Natural killer cell treated with Interleukin-12 subunit alpha and Interleukin-12 subunit beta and Interleukin-15 and Interleukin-18, amount 100 ng/mL, for 72 hours (primary cell): ENCODE measurements around the gene RIC1. TPM values are rescaled to one million over a fixed set of nuclear protein-coding genes. Genes with fewer than 3 reads are reported as not detected.
"Not testable (repeated sequence)": the region's sequence is repeated elsewhere in the genome, so short reads cannot be mapped to it uniquely, and the experiment has no call there.

Experiments
- ATAC-seq, 2 donors: fragments of 150-1000 bp; cut with Tn5 transposase in 1 of 2; sonication (Bioruptor Pico), chemical (Tn5 transposase) in 1 of 2; 2 replicates each; pipeline ENCODE4 v1.10.0; 2021
- DNase-seq: peaks from one replicate; pipeline ENCODE4 v3.0.0; 2022; ENCODE audit warnings: low spot score
- H3K27ac Mint-ChIP-seq, 2 donors: 1 replicate in 1 of 2; 2 replicates in 1 of 2; pipeline ENCODE4 v1.8.0; 2022; ENCODE audit warnings: mixed read lengths in 2 of 2, mild to moderate bottlenecking in 1 of 2, moderate library complexity in 1 of 2
- H3K27me3 Mint-ChIP-seq, 2 donors: 1 replicate in 1 of 2; 2 replicates in 1 of 2; pipeline ENCODE4 v1.8.0; 2022; ENCODE audit warnings: mixed read lengths in 2 of 2
- H3K36me3 Mint-ChIP-seq: one replicate; pipeline ENCODE4 v1.8.0; 2022; ENCODE audit warnings: mixed read lengths
- H3K4me1 Mint-ChIP-seq, 2 donors: 1 replicate in 1 of 2; 2 replicates in 1 of 2; pipeline ENCODE4 v1.8.0; 2022; ENCODE audit warnings: low read depth in 2 of 2, mixed read lengths in 2 of 2, mild to moderate bottlenecking in 1 of 2
- H3K4me3 Mint-ChIP-seq: one replicate; pipeline ENCODE4 v1.8.0; 2022; ENCODE audit warnings: mixed read lengths
- H3K9me3 Mint-ChIP-seq: 2 replicates; pipeline ENCODE4 v1.8.0; 2022; ENCODE audit warnings: mixed read lengths
- total RNA-seq, 2 donors: library from RNA; stranded (reverse); gene quantifications; one replicate each; pipeline ENCODE4 v1.2.3, GENCODE V29; 2022

Gene RIC1
- total RNA-seq, 2 donors from 2014 or later, result 25.4 to 36.1 TPM

GRCh38 chr9:5652821-5653220 lies 23.9 kb downstream of the RIC1 start:
- Mint-ChIP-seq H3K27me3 (no peaks in the 10 kb centered on the region), H3K27ac (no peak overlapping the region), H3K36me3 (peaks cover 48% of the 10 kb centered on the region), H3K4me3 (no peak overlapping the region), H3K9me3 (peaks cover 22% of the 10 kb centered on the region), H3K4me1 (peaks cover 34 to 35% of the 10 kb centered on the region in 2 donors)
- DNase-seq (no peak), ATAC-seq (no peak)

GRCh38 chr9:5662804-5663203 lies 33.9 kb downstream of the RIC1 start:
- DNase-seq, H3K4me3 Mint-ChIP-seq, H3K27ac Mint-ChIP-seq, H3K27me3 Mint-ChIP-seq, ATAC-seq: not testable (repeated sequence)
- peaks cover 42 to 49% of the 10 kb centered on the region in 2 donors for H3K4me1 Mint-ChIP-seq
- H3K36me3 Mint-ChIP-seq, result peaks cover 52% of the 10 kb centered on the region
- peaks cover 15% of the 10 kb centered on the region for H3K9me3 Mint-ChIP-seq

- H3K36me3 Mint-ChIP-seq, result peaks cover 48% of the 10 kb centered on the region
- H3K9me3 Mint-ChIP-seq, result peaks cover 15% of the 10 kb centered on the region
- DNase-seq (no peak), ATAC-seq (no peak)
- H3K27ac Mint-ChIP-seq, result no peak overlapping the region
- peaks cover 52 to 61% of the 10 kb centered on the region in 2 donors for H3K4me1 Mint-ChIP-seq
- no peak overlapping the region for H3K4me3 Mint-ChIP-seq
- H3K27me3 Mint-ChIP-seq, result no peaks in the 10 kb centered on the region
Measured at GRCh38 chr9:5665059-5665458, 36.2 kb downstream of the RIC1 start.

- DNase-seq (no peak), ATAC-seq (no peak)
- no peaks in the 10 kb centered on the region for H3K27me3 Mint-ChIP-seq
- H3K4me3 Mint-ChIP-seq, result no peak overlapping the region
- H3K4me1 Mint-ChIP-seq, result peaks cover 49 to 55% of the 10 kb centered on the region in 2 donors
- H3K9me3 Mint-ChIP-seq, result peaks cover 9% of the 10 kb centered on the region
- no peak overlapping the region for H3K27ac Mint-ChIP-seq
- peaks cover 27% of the 10 kb centered on the region for H3K36me3 Mint-ChIP-seq
Measured at GRCh38 chr9:5667391-5667790, 38.5 kb downstream of the RIC1 start.

DNA sequence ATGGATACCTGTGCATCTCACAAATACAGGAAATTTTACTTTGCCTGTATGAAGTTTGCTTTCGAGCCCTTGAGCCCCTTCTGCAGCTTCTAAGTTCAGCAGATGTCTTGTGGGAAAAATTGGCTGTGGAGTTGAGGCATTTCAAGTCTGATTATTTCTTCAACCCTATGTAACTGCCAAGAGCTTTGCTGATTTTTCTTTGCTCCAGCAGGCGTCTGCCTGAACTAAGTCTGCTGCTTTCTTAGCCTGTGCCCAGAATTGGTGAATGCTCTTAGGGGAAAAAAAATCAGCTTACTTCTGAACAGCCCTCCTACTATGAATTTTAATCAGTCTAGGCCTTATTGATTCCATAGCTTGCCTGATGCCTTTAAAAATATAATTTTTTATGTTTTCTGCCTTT lies 41.2 kb downstream of the RIC1 start:
- H3K4me3 Mint-ChIP-seq, result no peak overlapping the region
- no peak for ATAC-seq
- no peak for DNase-seq
- H3K27me3 Mint-ChIP-seq, result no peaks in the 10 kb centered on the region
- peaks cover 36% of the 10 kb centered on the region in 2 donors for H3K4me1 Mint-ChIP-seq
- H3K36me3 Mint-ChIP-seq, result peaks cover 6% of the 10 kb centered on the region
- no peaks in the 10 kb centered on the region for H3K9me3 Mint-ChIP-seq
- H3K27ac Mint-ChIP-seq, result no peak overlapping the region

DNA sequence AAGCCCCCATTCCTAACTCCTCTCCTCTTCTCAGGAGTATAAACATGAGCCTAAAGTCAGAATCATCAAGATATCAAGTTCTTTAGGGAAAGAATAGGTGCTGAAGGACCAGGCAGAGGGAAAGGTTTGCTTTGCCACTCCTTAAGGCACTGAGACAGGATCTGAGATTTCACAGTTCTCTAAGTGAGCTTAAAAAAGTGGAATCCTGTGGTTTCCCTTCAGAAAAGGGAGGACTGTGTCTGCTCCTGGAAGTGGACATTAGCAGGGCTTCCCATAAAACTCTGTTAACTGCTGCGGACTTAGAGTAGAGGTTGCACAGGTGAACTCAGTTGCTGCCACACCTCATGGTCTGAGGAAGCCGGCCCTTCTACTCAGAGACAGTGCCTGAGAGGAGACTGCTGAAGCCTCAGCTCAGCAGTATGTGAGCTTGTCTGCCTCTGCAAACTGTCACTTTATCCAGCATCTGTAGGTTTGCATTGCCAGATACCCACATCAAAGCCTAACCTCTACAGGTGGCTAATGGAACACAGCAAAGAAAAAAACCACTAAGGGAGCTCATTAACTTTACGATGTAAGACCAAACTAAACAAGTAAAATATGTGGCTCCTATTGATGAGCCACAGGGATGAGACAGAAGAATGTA lies 42.9 kb downstream of the RIC1 start:
- ATAC-seq (no peak), DNase-seq (no peak)
- Mint-ChIP-seq H3K27ac (no peak overlapping the region), H3K9me3 (no peaks in the 10 kb centered on the region), H3K27me3 (no peaks in the 10 kb centered on the region), H3K4me3 (no peak overlapping the region), H3K4me1 (peaks cover 21 to 24% of the 10 kb centered on the region in 2 donors), H3K36me3 (no peaks in the 10 kb centered on the region)

DNA sequence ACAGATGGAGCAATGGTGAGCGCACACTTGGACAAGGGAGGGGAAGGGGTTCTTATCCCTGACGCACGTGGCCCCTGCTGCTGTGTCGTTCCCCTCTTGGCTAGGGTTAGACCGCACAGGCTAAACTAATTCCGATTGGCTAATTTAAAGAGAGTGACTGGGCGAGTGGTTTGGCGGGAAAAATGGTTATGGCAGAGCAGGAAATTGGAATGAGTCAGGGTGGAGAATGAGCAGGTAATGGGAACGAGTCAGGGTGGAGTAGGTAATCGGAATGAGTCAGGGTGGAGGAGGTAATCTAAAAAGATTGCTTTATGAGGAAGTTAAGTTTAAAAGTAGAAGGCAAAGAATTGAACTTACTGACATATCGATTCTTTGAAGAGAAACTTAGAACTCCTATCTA lies 46.1 kb downstream of the RIC1 start:
- peaks cover 0 to 11% of the 10 kb centered on the region in 2 donors for H3K4me1 Mint-ChIP-seq
- not testable (repeated sequence) for DNase-seq, H3K36me3 Mint-ChIP-seq, ATAC-seq, H3K9me3 Mint-ChIP-seq, H3K27ac Mint-ChIP-seq, H3K4me3 Mint-ChIP-seq, H3K27me3 Mint-ChIP-seq

- H3K36me3 Mint-ChIP-seq, result peaks cover 15% of the 10 kb centered on the region
- peaks cover 17 to 30% of the 10 kb centered on the region in 2 donors for H3K4me1 Mint-ChIP-seq
- not testable (repeated sequence) for H3K27me3 Mint-ChIP-seq, H3K4me3 Mint-ChIP-seq, H3K27ac Mint-ChIP-seq, DNase-seq, H3K9me3 Mint-ChIP-seq, ATAC-seq
Measured at GRCh38 chr9:5683591-5683990, 54.7 kb downstream of the RIC1 start.

DNA sequence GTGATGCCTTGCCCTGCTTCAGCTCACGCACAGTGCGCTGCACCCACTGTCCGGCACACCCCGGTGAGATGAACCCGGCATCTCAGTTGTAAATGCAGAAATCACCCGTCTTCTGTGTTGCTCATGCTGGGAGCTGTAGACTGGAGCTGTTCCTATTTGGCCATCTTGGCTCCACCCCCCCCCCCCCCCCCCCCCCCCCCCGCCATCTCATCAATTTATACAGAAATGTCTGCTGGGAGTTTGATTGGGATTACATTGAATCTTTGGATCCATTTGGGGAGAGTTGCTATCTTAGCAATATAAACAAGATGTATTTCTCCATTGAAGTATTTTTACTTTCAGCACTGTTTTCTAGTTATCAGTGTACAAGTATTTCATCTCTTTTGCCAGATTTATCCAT lies 55.2 kb downstream of the RIC1 start:
- peaks cover 7% of the 10 kb centered on the region for H3K9me3 Mint-ChIP-seq
- no peaks in the 10 kb centered on the region for H3K27me3 Mint-ChIP-seq
- no peak overlapping the region for H3K27ac Mint-ChIP-seq
- H3K4me1 Mint-ChIP-seq, result peaks cover 17 to 30% of the 10 kb centered on the region in 2 donors
- no peak for ATAC-seq
- DNase-seq, result no peak
- peaks cover 15% of the 10 kb centered on the region for H3K36me3 Mint-ChIP-seq
- no peak overlapping the region for H3K4me3 Mint-ChIP-seq

- Mint-ChIP-seq H3K4me3 (no peak overlapping the region), H3K27ac (no peak overlapping the region), H3K9me3 (no peaks in the 10 kb centered on the region), H3K27me3 (no peaks in the 10 kb centered on the region), H3K36me3 (peaks cover 3% of the 10 kb centered on the region), H3K4me1 (peaks cover 6 to 12% of the 10 kb centered on the region in 2 donors)
- DNase-seq (no peak), ATAC-seq (no peak)
Measured at GRCh38 chr9:5688109-5688508, 59.2 kb downstream of the RIC1 start.

- H3K27ac Mint-ChIP-seq, result no peak overlapping the region
- no peaks in the 10 kb centered on the region for H3K27me3 Mint-ChIP-seq
- H3K9me3 Mint-ChIP-seq, result no peaks in the 10 kb centered on the region
- DNase-seq, result no peak
- no peak overlapping the region for H3K4me3 Mint-ChIP-seq
- H3K36me3 Mint-ChIP-seq, result no peaks in the 10 kb centered on the region
- ATAC-seq, result no peak
- H3K4me1 Mint-ChIP-seq, result peaks cover 6 to 9% of the 10 kb centered on the region in 2 donors
Measured at GRCh38 chr9:5690278-5690677, 61.4 kb downstream of the RIC1 start.

GRCh38 chr9:5695860-5696259 lies 67.0 kb downstream of the RIC1 start:
- Mint-ChIP-seq H3K27ac (no peak overlapping the region), H3K4me3 (no peak overlapping the region), H3K4me1 (peaks cover 8 to 10% of the 10 kb centered on the region in 2 donors), H3K27me3 (no peaks in the 10 kb centered on the region), H3K9me3 (no peaks in the 10 kb centered on the region), H3K36me3 (no peaks in the 10 kb centered on the region)
- no peak for DNase-seq
- ATAC-seq, result no peak

DNA sequence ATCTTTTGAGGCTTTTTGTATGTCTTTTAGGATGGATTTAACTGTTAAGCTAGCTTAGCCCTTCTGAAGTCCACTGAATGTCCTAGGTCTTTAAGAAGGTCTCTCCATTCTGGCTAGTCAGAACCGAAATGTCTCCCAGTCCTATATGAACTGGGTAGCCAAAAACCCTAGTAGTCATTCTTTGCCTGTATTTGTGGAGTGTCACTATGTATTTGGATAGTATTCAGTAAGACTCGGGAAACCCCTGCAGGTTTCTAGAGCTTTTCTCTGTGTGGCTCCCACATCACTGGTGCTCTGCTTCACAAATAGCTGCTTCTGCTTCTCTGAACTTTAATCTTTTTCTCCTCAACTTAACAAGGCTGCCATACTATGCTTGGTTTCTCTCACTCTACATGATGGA lies 68.0 kb downstream of the RIC1 start:
- H3K4me1 Mint-ChIP-seq, result peaks cover 10 to 12% of the 10 kb centered on the region in 2 donors

GRCh38 chr9:5698004-5698403 lies 69.1 kb downstream of the RIC1 start:
- DNase-seq (no peak), ATAC-seq (no peak)
- Mint-ChIP-seq H3K9me3 (no peaks in the 10 kb centered on the region), H3K36me3 (no peaks in the 10 kb centered on the region), H3K27ac (no peak overlapping the region), H3K4me3 (no peak overlapping the region), H3K27me3 (no peaks in the 10 kb centered on the region), H3K4me1 (peaks cover 12 to 15% of the 10 kb centered on the region in 2 donors)

More for the DNA sequence above, 68.0 kb downstream of the RIC1 start:
- Mint-ChIP-seq H3K36me3 (no peaks in the 10 kb centered on the region), H3K27ac (no peak overlapping the region), H3K4me3 (no peak overlapping the region), H3K9me3 (no peaks in the 10 kb centered on the region), H3K27me3 (no peaks in the 10 kb centered on the region)
- DNase-seq, result no peak
- no peak for ATAC-seq
